ENCODE data around the gene SEC61B. TPM values are rescaled to one million over a fixed set of nuclear protein-coding genes. Genes with fewer than 3 reads are reported as not detected.

Gene SEC61B
- total RNA-seq, 1 experiment from 2014 or later = 238 TPM

- Mint-ChIP-seq H3K27me3 (ENCODE audit: insufficient read depth, unreplicated experiment) (no peaks in the 10 kb centered on the region), H3K4me3 (ENCODE audit: unreplicated experiment) (no peak overlapping the region), H3K36me3 (ENCODE audit: insufficient read depth, unreplicated experiment) (no peaks in the 10 kb centered on the region), H3K27ac (ENCODE audit: low read depth, unreplicated experiment) (no peak overlapping the region), H3K9me3 (ENCODE audit: unreplicated experiment) (no peaks in the 10 kb centered on the region), H3K4me1 (ENCODE audit: insufficient read depth, unreplicated experiment) (no peaks in the 10 kb centered on the region)
- TF ChIP-seq CTCF (IDR thresholded peaks at IDR 0.05; ENCODE audit: unreplicated experiment) = no peak
- BruUV-seq (replicated peaks) = no TSS peak
- no peak for DNase-seq (ENCODE audit: unreplicated experiment)
- ChIA-PET CTCF (interaction anchor here (1.0 kb wide), 1 partner anchor 15 kb away, joined by 3 read pairs; no protein-coding TSS in a partner anchor), POLR2A (no interaction called here)
- intact Hi-C loops (cut with micrococcal nuclease) = no loop called here
Measured at GRCh38 chr9:99251157-99251556, 29.1 kb downstream of the SEC61B start.

GRCh38 chr9:99253134-99253533, 31.1 kb downstream of the SEC61B start:
- ChIA-PET CTCF (no interaction called here), POLR2A (no interaction called here)
- DNase-seq (ENCODE audit: unreplicated experiment) = no peak
- Mint-ChIP-seq H3K27me3 (ENCODE audit: insufficient read depth, unreplicated experiment) (no peaks in the 10 kb centered on the region), H3K36me3 (ENCODE audit: insufficient read depth, unreplicated experiment) (no peaks in the 10 kb centered on the region), H3K4me1 (ENCODE audit: insufficient read depth, unreplicated experiment) (no peaks in the 10 kb centered on the region), H3K4me3 (ENCODE audit: unreplicated experiment) (no peak overlapping the region), H3K27ac (ENCODE audit: low read depth, unreplicated experiment) (no peak overlapping the region), H3K9me3 (ENCODE audit: unreplicated experiment) (no peaks in the 10 kb centered on the region)
- BruUV-seq (replicated peaks) = no TSS peak
- intact Hi-C loops (cut with micrococcal nuclease) = no loop called here
- TF ChIP-seq CTCF (IDR thresholded peaks at IDR 0.05; ENCODE audit: unreplicated experiment) = no peak

GRCh38 chr9:99253772-99254431, 31.8 kb downstream of the SEC61B start:
- peak; percentile 66 for DNase-seq (ENCODE audit: unreplicated experiment)
- TF ChIP-seq CTCF (IDR thresholded peaks at IDR 0.05; ENCODE audit: unreplicated experiment) = no peak
- no peaks in the 10 kb centered on the region for H3K36me3 Mint-ChIP-seq (ENCODE audit: insufficient read depth, unreplicated experiment)
- intact Hi-C loops (cut with micrococcal nuclease) = no loop called here
- CTCF ChIA-PET = interaction anchor here (0.6 to 1.4 kb wide), 3 partner anchors 13 to 766 kb away, joined by 3 to 4 read pairs (median 4); no protein-coding TSS in a partner anchor
- POLR2A ChIA-PET = interaction anchor here (0.7 to 1.0 kb wide), 2 partner anchors 9 to 15 kb away, joined by 3 to 4 read pairs; no protein-coding TSS in a partner anchor
- H3K4me3 Mint-ChIP-seq (ENCODE audit: unreplicated experiment) = no peak overlapping the region
- no peaks in the 10 kb centered on the region for H3K27me3 Mint-ChIP-seq (ENCODE audit: insufficient read depth, unreplicated experiment)
- no peaks in the 10 kb centered on the region for H3K9me3 Mint-ChIP-seq (ENCODE audit: unreplicated experiment)
- no TSS peak for BruUV-seq (replicated peaks)
- no peak overlapping the region for H3K27ac Mint-ChIP-seq (ENCODE audit: low read depth, unreplicated experiment)
- H3K4me1 Mint-ChIP-seq (ENCODE audit: insufficient read depth, unreplicated experiment) = no peaks in the 10 kb centered on the region

GRCh38 chr9:99255651-99256050, 33.6 kb downstream of the SEC61B start:
- Mint-ChIP-seq H3K36me3 (ENCODE audit: insufficient read depth, unreplicated experiment) (no peaks in the 10 kb centered on the region), H3K9me3 (ENCODE audit: unreplicated experiment) (no peaks in the 10 kb centered on the region), H3K27ac (ENCODE audit: low read depth, unreplicated experiment) (no peak overlapping the region), H3K4me1 (ENCODE audit: insufficient read depth, unreplicated experiment) (no peaks in the 10 kb centered on the region), H3K4me3 (ENCODE audit: unreplicated experiment) (no peak overlapping the region), H3K27me3 (ENCODE audit: insufficient read depth, unreplicated experiment) (no peaks in the 10 kb centered on the region)
- CTCF ChIA-PET = interaction anchor here (0.7 to 1.1 kb wide), 3 partner anchors 10 to 954 kb away, joined by 3 to 5 read pairs (median 4); no protein-coding TSS in a partner anchor
- intact Hi-C loops (cut with micrococcal nuclease) = no loop called here
- BruUV-seq (replicated peaks) = no TSS peak
- POLR2A ChIA-PET = interaction anchor here (0.8 kb wide), 1 partner anchor 498 kb away, joined by 3 read pairs; no protein-coding TSS in a partner anchor
- no peak for TF ChIP-seq CTCF (IDR thresholded peaks at IDR 0.05; ENCODE audit: unreplicated experiment)
- DNase-seq (ENCODE audit: unreplicated experiment) = no peak

Data from MCF 10A (cell line).